Transverse colon (tissue), 3 donors: ENCODE results near the gene ZBTB20.

ENCODE experiments used
- CTCF ChIP-seq, 5 experiments: fragments of 200-600 bp in 3 of 5; fragments of 450-650 bp in 2 of 5; sonication (generic) in 3 of 5; IDR thresholded peaks; 1 replicate in 2 of 5; 2 replicates in 3 of 5; pipeline ENCODE4 v1.5.1; 2016 to 2017; ENCODE audit warnings: antibody characterized with exemption in 5 of 5, inconsistent platforms in 3 of 5, mild to moderate bottlenecking in 2 of 5, moderate library complexity in 1 of 5
- POLR2A ChIP-seq: fragments of 450-650 bp; IDR thresholded peaks from one replicate; pipeline ENCODE4 v1.6.1; 2016; ENCODE audit warnings: antibody characterized with exemption, mild to moderate bottlenecking, moderate library complexity

- TF ChIP-seq CTCF (IDR thresholded peaks at IDR 0.05) (no peak), POLR2A (no peak)
Measured at GRCh38 chr3:114462750-114463149, 684.3 kb downstream of the ZBTB20 start.
